Large intestine (tissue), 3 donors: ENCODE data around the gene DHX35. TPM values are rescaled to one million over a fixed set of nuclear protein-coding genes. Genes with fewer than 3 reads are reported as not detected.

Experiments used
- DNase-seq, 2 donors: peaks; one replicate each; pipeline versions ENCODE4 v3.0.0 to v3.0.0-alpha.2; 2013
- H3K27ac ChIP-seq: one replicate; pipeline ENCODE4 v1.5.1; 2013; ENCODE audit warnings: low read length
- H3K27me3 ChIP-seq: 2 replicates; pipeline ENCODE4 v1.6.1; 2013; ENCODE audit warnings: low read length; ENCODE audit not compliant: control insufficient read depth, insufficient read depth
- H3K36me3 ChIP-seq: 2 replicates; pipeline ENCODE4 v1.6.1; 2013; ENCODE audit warnings: low read length; ENCODE audit not compliant: control insufficient read depth, insufficient read depth
- H3K4me1 ChIP-seq: one replicate; pipeline ENCODE4 v1.6.1; 2013; ENCODE audit warnings: low read length; ENCODE audit not compliant: control insufficient read depth, insufficient read depth
- H3K4me3 ChIP-seq: one replicate; pipeline ENCODE4 v1.5.1; 2013; ENCODE audit warnings: low read length
- H3K9me3 ChIP-seq: one replicate; pipeline ENCODE4 v1.6.1; 2013; ENCODE audit warnings: mild to moderate bottlenecking, low read depth, low read length, moderate library complexity; ENCODE audit not compliant: control insufficient read depth
- WGBS: methylation state at CpG from one replicate; pipeline ENCODE4 v1.1.5; 2013; ENCODE audit warnings: low lambda C conversion rate; ENCODE audit not compliant: insufficient coverage; 5-methylcytosine and 5-hydroxymethylcytosine counted together
- polyA plus RNA-seq: library from polyadenylated mRNA; unstranded; fragments of 120-200 nt; gene quantifications from one replicate; pipeline ENCODE4 v1.2.1, GENCODE V29; 2013

Gene DHX35
- polyA plus RNA-seq, 1 donor = 11.6 TPM

GRCh38 chr20:39049684-39050554 is 87.8 kb downstream of the DHX35 start:
- WGBS = 0% methylated on average over 1 of the region's 69 CpGs
- Histone ChIP-seq H3K4me1 (peaks cover 2% of the 10 kb centered on the region), H3K4me3 (peak overlapping the region; percentile 60), H3K36me3 (no peaks in the 10 kb centered on the region), H3K27me3 (peaks cover 15% of the 10 kb centered on the region), H3K9me3 (no peaks in the 10 kb centered on the region), H3K27ac (no peak overlapping the region)
- DNase-seq = peak; percentile 68 to 75

DNA sequence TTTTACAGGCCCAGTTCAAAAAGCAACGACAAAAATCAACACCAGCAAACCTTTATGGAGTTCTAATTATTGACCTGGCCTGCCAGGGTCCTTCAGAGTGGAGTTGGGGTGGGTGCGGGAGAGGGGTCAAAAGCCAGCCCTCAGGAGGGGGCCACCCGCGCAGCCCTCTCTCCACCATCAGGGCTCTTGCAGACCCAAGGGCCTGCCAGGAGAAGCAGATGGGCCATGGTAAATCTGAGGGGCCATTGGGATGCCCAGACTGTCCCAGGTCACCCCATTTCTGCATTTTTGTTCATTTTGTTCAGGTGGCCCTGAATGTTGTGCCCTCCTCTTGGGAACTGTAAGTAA is 88.4 kb downstream of the DHX35 start:
- H3K9me3 ChIP-seq = no peaks in the 10 kb centered on the region
- H3K4me1 ChIP-seq = peaks cover 2% of the 10 kb centered on the region
- H3K36me3 ChIP-seq = no peaks in the 10 kb centered on the region
- H3K4me3 ChIP-seq = no peak overlapping the region
- peaks cover 20% of the 10 kb centered on the region for H3K27me3 ChIP-seq
- no CpG with 5 or more reads among the region's 4 CpGs for WGBS
- no peak overlapping the region for H3K27ac ChIP-seq
- DNase-seq = no peak

GRCh38 chr20:39052676-39053075 is 90.5 kb downstream of the DHX35 start:
- no peak overlapping the region for H3K27ac ChIP-seq
- no peaks in the 10 kb centered on the region for H3K36me3 ChIP-seq
- no peak for DNase-seq
- peaks cover 2% of the 10 kb centered on the region for H3K4me1 ChIP-seq
- H3K27me3 ChIP-seq = peaks cover 23% of the 10 kb centered on the region
- H3K4me3 ChIP-seq = no peak overlapping the region
- H3K9me3 ChIP-seq = no peaks in the 10 kb centered on the region
- 20% methylated on average over 1 of the region's 8 CpGs for WGBS

- no peaks in the 10 kb centered on the region for H3K9me3 ChIP-seq
- H3K27ac ChIP-seq = no peak overlapping the region
- peaks cover 11% of the 10 kb centered on the region for H3K27me3 ChIP-seq
- no peaks in the 10 kb centered on the region for H3K4me1 ChIP-seq
- H3K4me3 ChIP-seq = no peak overlapping the region
- no CpG with 5 or more reads among the region's 7 CpGs for WGBS
- no peaks in the 10 kb centered on the region for H3K36me3 ChIP-seq
- no peak for DNase-seq
Observed at GRCh38 chr20:39057143-39057542, 95.0 kb downstream of the DHX35 start.

- Histone ChIP-seq H3K4me1 (no peaks in the 10 kb centered on the region), H3K27me3 (peaks cover 11% of the 10 kb centered on the region), H3K27ac (no peak overlapping the region), H3K4me3 (no peak overlapping the region), H3K36me3 (no peaks in the 10 kb centered on the region), H3K9me3 (no peaks in the 10 kb centered on the region)
- WGBS = 76% methylated on average over 2 of the region's 4 CpGs
- no peak for DNase-seq
Observed at GRCh38 chr20:39057911-39058310, 95.8 kb downstream of the DHX35 start.

- 100% methylated on average over 2 of the region's 9 CpGs for whole genome bisulfite sequencing
- Histone ChIP-seq H3K27me3 (peaks cover 11% of the 10 kb centered on the region), H3K36me3 (no peaks in the 10 kb centered on the region), H3K9me3 (no peaks in the 10 kb centered on the region), H3K4me1 (no peaks in the 10 kb centered on the region), H3K27ac (no peak overlapping the region), H3K4me3 (no peak overlapping the region)
- no peak for DNase-seq
Observed at GRCh38 chr20:39059036-39059435, 96.9 kb downstream of the DHX35 start.

GRCh38 chr20:39066471-39067242 is 104.5 kb downstream of the DHX35 start:
- Histone ChIP-seq H3K27me3 (peaks cover 9% of the 10 kb centered on the region), H3K36me3 (no peaks in the 10 kb centered on the region), H3K4me3 (no peak overlapping the region), H3K9me3 (peaks cover 3% of the 10 kb centered on the region), H3K4me1 (no peaks in the 10 kb centered on the region), H3K27ac (no peak overlapping the region)
- WGBS = no CpG with 5 or more reads among the region's 14 CpGs
- DNase-seq = no peak

DNA sequence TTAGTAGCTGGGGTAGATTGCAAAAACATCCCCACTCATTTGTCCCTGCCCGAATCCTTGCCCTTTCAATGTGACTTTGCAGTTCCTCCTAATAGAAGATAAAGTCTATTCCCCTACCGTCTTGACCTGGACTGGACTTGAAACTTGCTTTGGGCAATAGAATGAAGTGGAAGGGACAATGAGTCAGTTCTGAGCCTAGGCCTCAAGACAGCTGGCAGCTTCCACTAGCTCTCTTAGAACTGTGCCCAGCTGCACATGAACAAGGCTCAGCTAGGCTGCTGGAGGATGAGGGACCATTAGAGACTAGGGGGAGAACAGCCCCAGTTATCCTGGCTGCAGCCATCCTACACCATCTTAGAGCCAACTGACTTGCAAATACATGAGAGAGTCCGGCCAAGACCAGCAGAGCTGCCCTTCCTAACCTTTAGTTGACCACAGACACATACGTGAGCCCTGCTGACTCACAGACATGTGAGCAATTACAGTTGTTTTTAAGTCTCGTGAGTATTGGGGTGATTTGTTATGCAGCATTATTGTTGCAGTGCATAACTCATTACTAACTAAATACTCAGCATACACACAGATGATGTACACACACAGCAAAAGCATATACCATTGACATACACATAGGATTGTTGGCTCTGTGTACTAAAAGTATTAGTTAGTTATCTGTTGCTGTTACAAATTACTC is 105.5 kb downstream of the DHX35 start:
- no peak for DNase-seq
- Histone ChIP-seq H3K4me3 (no peak overlapping the region), H3K36me3 (no peaks in the 10 kb centered on the region), H3K4me1 (no peaks in the 10 kb centered on the region), H3K27me3 (peaks cover 9% of the 10 kb centered on the region), H3K9me3 (peaks cover 3% of the 10 kb centered on the region), H3K27ac (no peak overlapping the region)
- no CpG with 5 or more reads among the region's 5 CpGs for WGBS

DNA sequence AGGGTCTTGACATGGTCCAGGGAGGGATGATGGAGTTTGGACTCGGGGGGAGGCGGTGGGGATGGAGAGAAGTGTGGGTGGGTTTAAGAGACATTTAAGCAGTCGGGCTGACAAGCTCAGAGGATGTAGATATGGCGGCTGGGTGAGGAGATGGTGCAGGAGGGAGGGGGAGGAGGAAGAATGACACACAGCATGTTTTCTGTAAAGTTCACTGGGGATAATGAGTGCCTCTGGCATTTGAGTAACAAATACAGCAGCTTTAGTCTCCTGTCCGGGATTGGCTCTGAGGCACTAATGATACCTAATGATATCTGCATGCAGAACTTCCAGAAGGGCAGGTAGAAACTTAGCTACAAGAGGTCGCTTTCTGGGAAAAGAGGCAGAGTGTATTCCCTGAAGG is 107.8 kb downstream of the DHX35 start:
- H3K9me3 ChIP-seq = peaks cover 3% of the 10 kb centered on the region
- WGBS = no CpG with 5 or more reads among the region's 6 CpGs
- H3K27ac ChIP-seq = no peak overlapping the region
- peaks cover 9% of the 10 kb centered on the region for H3K27me3 ChIP-seq
- no peak for DNase-seq
- H3K4me3 ChIP-seq = no peak overlapping the region
- H3K4me1 ChIP-seq = no peaks in the 10 kb centered on the region
- H3K36me3 ChIP-seq = no peaks in the 10 kb centered on the region

DNA sequence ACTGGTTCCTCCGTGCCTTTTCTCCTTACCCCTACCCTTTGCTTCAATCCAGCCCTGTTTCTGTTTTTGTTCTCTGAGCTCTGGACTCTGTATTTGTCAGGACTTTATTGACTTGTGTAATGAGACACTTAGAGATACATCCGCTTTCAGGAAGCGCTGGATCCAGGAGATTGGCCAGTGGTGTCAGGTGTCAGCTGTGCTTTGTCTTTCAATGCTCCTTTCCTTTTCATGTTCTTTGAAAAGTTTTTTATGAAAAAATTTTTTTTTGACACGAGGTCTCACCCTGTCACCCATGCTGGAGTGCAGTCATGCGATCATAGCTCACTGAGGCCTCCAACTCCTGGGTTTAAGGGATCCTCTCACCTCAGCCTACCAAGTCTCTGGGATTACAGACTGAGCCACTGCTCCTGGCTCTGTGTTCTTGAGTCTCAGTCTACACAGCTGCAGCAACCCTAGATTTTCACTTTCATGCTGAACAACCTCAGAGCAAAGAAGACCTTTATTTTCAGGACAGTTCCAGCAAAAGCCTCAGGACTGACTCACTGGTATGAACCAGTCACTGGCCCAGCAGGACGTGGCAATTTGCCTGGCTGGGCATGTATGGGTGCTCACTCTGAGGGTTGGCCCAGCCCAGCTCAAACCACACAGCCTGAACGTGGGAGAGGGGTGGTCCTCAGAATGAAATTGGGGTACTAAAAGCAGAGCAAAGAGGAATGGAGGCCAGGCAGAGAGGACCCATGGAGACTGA is 108.5 kb downstream of the DHX35 start:
- Histone ChIP-seq H3K4me1 (no peaks in the 10 kb centered on the region), H3K4me3 (no peak overlapping the region), H3K36me3 (no peaks in the 10 kb centered on the region), H3K27ac (no peak overlapping the region), H3K27me3 (peaks cover 12% of the 10 kb centered on the region), H3K9me3 (peaks cover 3% of the 10 kb centered on the region)
- WGBS = no CpG with 5 or more reads among the region's 7 CpGs
- DNase-seq = no peak
